HG02970 (cell line): ENCODE data around the gene COL19A1.

Experiments used
- ATAC-seq: cut with Tn5 transposase; IDR thresholded peaks from one replicate; pipeline ENCODE4 v1.9.1; 2021; ENCODE audit warnings: mild to moderate bottlenecking, moderate library complexity, moderate number of reproducible peaks; ENCODE audit not compliant: unreplicated experiment, low FRiP score

COL19A1 gene

DNA sequence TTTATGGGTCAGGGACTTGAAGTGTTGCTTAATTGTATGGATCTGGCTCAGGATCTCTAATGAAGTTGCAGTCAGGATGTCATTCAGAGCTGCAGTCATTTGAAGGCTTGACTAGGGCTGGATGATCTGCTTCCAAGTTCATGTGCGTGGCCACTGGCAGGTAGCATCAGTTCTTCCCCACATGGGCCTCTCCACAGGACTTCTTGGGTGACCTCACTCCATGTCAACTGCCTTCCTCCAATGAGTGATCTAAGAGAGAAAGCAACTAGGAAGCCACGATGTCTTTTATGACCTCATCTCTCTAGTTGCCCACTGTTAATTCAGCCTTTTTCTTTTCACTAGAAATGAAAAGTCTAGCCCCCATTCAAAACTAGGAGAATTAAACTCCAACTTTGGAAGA, 332.4 kb downstream of the COL19A1 start:
- ATAC-seq, result no peak

- ATAC-seq, result no peak
These were observed 342.0 kb downstream of the COL19A1 start for GRCh38 chr6:70208235-70208790.

GRCh38 chr6:70210462-70210861, 344.1 kb downstream of the COL19A1 start:
- no peak for ATAC-seq

DNA sequence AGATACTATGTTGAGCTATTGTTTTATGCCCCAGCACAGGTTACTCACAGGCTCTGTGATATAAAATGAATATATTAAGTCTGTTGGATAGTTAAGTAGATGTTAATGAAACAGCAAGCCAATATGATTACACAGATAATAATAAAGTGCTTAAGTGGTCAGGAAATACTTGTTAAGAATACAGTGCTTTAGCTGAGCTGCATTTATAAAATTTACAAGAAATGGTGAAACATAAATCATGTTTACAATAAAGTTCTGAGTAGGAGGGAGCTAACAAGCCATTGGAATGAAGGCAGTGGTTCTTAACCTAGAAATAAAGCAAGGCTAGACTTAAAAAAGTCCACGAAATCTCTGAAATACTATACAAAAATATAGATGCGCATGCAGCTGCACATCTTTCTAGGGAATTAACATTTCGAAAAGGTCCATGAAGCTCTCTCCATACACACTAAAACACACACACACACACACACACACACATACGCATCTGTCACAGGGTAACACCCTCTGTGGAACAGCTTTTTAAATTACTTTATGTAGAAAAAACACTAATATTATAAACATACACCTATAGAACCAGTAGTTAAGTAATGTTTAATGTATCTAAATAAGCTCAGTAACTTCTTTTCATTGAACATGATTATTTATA, 349.2 kb downstream of the COL19A1 start:
- no peak for ATAC-seq

GRCh38 chr6:70216767-70217166, 350.4 kb downstream of the COL19A1 start:
- no peak for ATAC-seq

- no peak for ATAC-seq
These were observed 353.7 kb downstream of the COL19A1 start for GRCh38 chr6:70219943-70220613.

DNA sequence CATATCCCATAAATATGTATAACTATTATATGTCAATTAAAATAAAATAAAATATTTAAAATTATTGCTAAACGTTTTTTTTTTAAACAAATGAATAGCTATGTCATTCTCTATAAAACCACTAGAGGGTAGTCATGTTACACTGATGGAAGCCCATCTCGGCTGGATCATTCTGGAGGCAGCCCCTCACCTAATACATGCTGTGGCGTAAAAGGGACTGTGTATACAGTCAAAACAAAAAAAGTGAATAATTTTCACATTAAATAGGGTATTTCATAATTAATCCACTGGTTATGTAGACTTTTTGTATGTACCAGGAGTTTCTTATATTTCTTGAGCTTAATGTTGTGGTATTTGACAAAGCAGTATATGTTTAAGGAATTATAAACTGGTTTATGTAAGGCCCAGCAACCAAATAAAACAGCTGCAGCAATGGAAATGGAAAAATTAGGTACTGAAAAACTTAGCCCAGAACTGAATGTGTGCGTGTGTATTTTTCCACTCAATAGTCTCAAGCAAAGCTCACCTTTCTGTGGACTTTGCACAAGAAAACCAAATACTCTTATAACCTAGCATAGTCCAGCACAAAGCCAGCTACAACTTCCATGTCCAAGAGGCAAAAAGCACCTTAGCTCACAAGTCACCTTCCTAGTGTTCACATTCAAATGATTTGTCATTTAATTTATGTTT, 354.8 kb downstream of the COL19A1 start:
- ATAC-seq, result no peak

DNA sequence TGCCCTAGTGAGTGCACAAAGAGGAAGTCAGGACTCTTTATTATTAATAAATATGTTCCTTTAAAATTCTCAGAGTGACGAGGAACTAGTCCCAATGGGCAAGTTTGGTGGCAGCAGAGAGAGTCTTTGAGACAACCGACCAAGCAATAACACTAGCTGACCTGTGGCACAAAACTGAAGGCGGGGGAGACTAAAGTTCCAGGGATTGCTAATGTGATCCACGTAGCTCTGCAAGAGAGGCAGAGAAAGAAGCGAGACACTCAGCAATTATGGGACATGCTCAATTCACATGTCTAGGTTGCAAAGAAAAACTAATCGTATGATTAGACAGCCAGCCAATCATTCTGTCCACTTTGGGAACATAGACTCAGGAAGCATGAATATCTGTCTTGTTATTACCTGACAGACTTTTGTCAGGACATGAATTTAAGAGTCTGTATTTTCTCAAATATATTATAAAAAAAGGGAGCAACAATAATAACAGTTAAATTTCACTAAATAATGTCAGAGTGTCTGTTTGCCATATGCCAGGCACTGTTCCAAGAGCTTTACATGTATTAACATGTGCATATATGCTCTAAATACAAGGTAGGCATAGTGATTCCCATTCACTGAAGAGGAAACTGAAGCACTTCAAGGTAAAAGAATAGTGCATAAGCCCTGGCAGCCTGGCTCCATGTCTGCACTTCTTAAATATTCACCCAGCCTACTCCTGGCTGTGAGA, 355.5 kb downstream of the COL19A1 start:
- ATAC-seq, result no peak

- no peak for ATAC-seq
These were observed 356.0 kb downstream of the COL19A1 start for GRCh38 chr6:70222439-70222749.

GRCh38 chr6:70225055-70225454, 358.7 kb downstream of the COL19A1 start:
- ATAC-seq, result no peak

DNA sequence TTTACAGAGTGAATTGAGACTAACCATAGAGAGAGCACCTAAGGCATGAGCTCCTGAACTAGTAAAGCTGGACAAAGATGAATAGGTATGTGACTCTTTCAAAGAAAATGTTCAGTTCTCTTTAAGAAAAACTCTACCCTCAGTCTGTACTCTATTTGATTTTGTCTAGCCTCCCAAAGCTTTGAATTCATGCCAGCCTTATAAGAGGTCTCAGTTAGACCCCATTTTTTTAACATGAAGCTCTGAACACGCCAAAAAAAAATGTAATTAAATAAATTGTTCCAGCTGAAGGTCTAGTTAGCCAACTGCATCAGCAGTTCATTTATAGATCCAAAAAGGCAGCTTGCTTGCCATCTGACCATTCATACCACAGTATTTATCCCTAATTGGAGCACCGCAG, 365.0 kb downstream of the COL19A1 start:
- no peak for ATAC-seq

GRCh38 chr6:70234561-70235236, 368.3 kb downstream of the COL19A1 start:
- ATAC-seq, result no peak

DNA sequence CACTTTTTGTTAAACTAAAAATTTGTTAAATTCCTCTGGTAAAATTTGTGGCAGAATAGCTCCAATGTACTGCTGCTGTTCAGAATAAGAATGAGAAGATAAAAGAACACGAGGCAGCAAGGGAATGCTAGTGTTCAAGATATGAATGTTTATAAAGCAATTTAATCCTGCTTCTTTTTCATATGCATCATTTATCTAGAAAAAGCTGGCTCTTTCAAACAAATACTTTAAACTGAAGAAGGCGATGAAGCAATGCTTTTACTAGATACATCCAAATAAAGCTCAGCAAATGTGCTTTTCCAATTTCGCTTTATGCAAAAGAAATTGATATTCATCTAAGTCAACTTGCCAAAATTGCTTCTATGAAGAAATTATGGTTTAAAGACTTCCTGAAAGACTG, 370.0 kb downstream of the COL19A1 start:
- no peak for ATAC-seq

DNA sequence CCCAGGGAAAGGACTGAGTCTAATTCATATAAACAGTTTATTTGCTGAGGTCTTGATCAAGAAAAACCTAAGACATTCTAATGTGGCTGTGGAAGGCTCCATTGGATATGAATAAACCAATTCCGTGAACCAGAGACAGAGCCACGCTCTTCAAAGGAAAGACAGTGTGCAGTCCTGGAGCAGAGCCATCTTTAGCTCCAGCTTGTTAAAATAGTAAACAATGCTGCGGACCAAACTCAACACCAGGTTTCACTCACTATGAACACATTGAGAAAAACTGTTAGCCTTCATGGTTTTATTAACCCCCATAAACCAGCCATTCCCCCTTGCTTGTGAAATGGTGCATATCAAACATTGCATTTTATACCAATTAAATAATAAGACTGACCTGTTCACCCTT, 374.7 kb downstream of the COL19A1 start:
- ATAC-seq, result no peak

- ATAC-seq, result no peak
These were observed 375.6 kb downstream of the COL19A1 start for GRCh38 chr6:70241991-70242420.

GRCh38 chr6:70246118-70246517, 379.8 kb downstream of the COL19A1 start:
- ATAC-seq, result no peak

DNA sequence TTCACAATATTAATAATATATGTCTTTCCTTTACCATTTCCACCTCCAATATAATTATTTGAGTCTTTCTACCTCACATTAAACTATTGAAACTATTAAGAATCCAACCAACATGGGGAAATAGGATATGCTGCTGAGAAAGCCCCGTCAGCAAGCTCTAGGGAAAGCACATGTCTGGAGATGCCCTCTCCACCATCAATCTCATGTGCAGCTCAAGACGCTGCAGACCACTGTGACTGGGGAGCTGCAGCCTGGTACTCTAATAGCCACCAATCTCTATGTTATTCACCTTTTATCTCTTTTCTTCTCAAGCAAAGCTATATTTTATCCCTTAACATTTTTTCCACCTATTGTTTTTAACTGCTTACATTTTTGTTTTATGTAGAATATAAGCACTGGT, 386.2 kb downstream of the COL19A1 start:
- ATAC-seq, result no peak

DNA sequence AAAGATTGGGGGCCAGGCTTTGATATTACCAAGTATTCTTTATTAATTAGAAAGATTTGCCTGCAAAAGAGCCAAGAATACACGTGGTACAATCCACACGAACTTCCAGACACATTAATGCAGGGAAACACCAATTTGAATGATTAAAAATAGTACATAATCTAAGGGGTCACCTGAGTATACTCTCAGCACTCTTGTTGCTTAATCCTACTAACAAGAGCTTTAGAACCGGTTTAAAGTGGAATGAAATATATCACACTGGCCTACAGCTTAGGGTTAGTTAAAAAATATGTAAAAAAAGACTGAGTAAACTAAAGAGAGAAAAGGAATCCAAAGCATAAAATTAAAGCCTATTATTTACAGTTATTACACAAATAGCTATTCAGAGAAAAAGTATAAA, 387.6 kb downstream of the COL19A1 start:
- no peak for ATAC-seq

DNA sequence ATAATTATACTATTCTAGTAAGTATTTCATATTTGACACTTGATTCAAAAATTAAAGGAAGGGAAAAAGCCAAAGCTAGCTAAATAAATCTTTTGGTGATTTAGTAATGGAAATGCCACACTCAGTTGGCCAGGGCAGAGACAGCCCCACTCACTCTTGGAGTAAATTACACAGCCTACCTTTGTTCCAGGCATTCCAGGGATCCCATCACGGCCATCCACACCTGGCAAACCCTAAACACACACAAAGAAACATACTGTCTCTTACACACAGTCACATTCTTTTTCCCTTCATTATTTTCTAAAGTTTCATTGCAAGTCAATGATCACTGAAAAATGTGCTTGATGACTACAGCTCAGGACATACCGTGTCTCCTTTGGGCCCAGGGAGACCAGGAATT, 388.4 kb downstream of the COL19A1 start:
- ATAC-seq, result no peak

DNA sequence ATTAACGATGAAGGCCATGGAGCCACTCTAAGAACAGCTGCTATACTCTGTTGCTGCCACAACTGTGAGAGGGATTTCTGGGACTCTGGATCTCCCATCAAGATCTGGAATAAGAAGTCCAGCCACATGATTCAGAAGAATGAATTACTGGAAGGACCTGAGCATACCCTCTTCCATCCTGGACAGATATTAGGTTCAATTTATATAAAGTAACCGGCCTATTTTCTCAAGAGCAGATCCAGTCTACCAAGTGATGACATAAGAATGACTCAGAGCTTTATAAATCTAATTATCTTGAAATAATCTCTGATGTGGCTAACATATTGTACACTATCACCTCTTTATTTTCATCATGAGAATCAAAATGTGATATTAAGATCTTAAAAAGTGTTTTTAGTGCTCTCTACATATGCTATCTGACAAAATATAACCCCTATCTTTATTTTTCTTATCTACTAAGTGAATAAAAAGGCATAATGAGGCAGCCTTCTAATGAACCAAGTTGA, 391.5 kb downstream of the COL19A1 start:
- no peak for ATAC-seq
